GM21825 (cell line): Measurements from ENCODE around the gene OTUB1.

Experiments used
- ATAC-seq: cut with Tn5 transposase; IDR thresholded peaks from one replicate; pipeline ENCODE4 v1.9.1; 2021; ENCODE audit warnings: mild to moderate bottlenecking, moderate library complexity; ENCODE audit not compliant: unreplicated experiment

Gene OTUB1

GRCh38 chr11:64004590-64004984 is 18.3 kb downstream of the OTUB1 start:
- no peak for ATAC-seq

GRCh38 chr11:64005691-64006090 is 19.5 kb downstream of the OTUB1 start:
- ATAC-seq = no peak

GRCh38 chr11:64006398-64006797 is 20.2 kb downstream of the OTUB1 start:
- ATAC-seq = no peak

GRCh38 chr11:64007160-64007628 is 21.0 kb downstream of the OTUB1 start:
- no peak for ATAC-seq

- no peak for ATAC-seq
Observed at GRCh38 chr11:64007629-64008282, 21.5 kb downstream of the OTUB1 start.

GRCh38 chr11:64008283-64008913 is 22.2 kb downstream of the OTUB1 start:
- no peak for ATAC-seq

- no peak for ATAC-seq
Observed at GRCh38 chr11:64008914-64009633, 22.8 kb downstream of the OTUB1 start.

- ATAC-seq = no peak
Observed at GRCh38 chr11:64009710-64010109, 23.5 kb downstream of the OTUB1 start.

GRCh38 chr11:64010783-64011182 is 24.5 kb downstream of the OTUB1 start:
- no peak for ATAC-seq

- no peak for ATAC-seq
Observed at GRCh38 chr11:64011371-64011770, 25.1 kb downstream of the OTUB1 start.

- ATAC-seq = no peak
Observed at GRCh38 chr11:64013141-64013896, 27.1 kb downstream of the OTUB1 start.

- ATAC-seq = no peak
Observed at GRCh38 chr11:64014356-64014755, 28.1 kb downstream of the OTUB1 start.

- no peak for ATAC-seq
Observed at GRCh38 chr11:64015510-64015909, 29.3 kb downstream of the OTUB1 start.

GRCh38 chr11:64015935-64016845 is 30.0 kb downstream of the OTUB1 start:
- ATAC-seq = no peak

GRCh38 chr11:64017945-64018224 is 31.6 kb downstream of the OTUB1 start:
- no peak for ATAC-seq

- no peak for ATAC-seq
Observed at GRCh38 chr11:64018310-64018709, 32.1 kb downstream of the OTUB1 start.

- no peak for ATAC-seq
Observed at GRCh38 chr11:64019106-64020037, 33.1 kb downstream of the OTUB1 start.

- no peak for ATAC-seq
Observed at GRCh38 chr11:64020976-64021756, 34.9 kb downstream of the OTUB1 start.

- ATAC-seq = no peak
Observed at GRCh38 chr11:64021757-64022093, 35.5 kb downstream of the OTUB1 start.
